Measurements from ENCODE around the gene RPP25L. TPM values are rescaled to one million over a fixed set of nuclear protein-coding genes. Genes with fewer than 3 reads are reported as not detected.

Gene RPP25L
- total RNA-seq, 1 donor from 2014 or later = 17.5 TPM

GRCh38 chr9:34606905-34607304, 5.0 kb downstream of the RPP25L start:
- peaks cover 3% of the 10 kb centered on the region for H3K27me3 Mint-ChIP-seq
- ChIA-PET CTCF (interaction anchor here (1.0 to 1.2 kb wide), 2 partner anchors 23 to 275 kb away, joined by 3 read pairs; no protein-coding TSS in a partner anchor), POLR2A (no interaction called here)
- no peak for TF ChIP-seq CTCF (IDR thresholded peaks at IDR 0.05)
- H3K4me3 Mint-ChIP-seq = no peak overlapping the region
- no peak for DNase-seq
- peaks cover 3% of the 10 kb centered on the region for H3K36me3 Mint-ChIP-seq (ENCODE audit: low read depth)
- H3K9me3 Mint-ChIP-seq = no peaks in the 10 kb centered on the region
- H3K27ac Mint-ChIP-seq = no peak overlapping the region
- intact Hi-C loops (cut with micrococcal nuclease) = no loop called here
- no peak for ATAC-seq (ENCODE audit: low read depth)
- H3K4me1 Mint-ChIP-seq = peaks cover 11% of the 10 kb centered on the region

- no peak for ATAC-seq (ENCODE audit: low read depth)
- H3K4me1 Mint-ChIP-seq = peaks cover 6% of the 10 kb centered on the region
- intact Hi-C loops (cut with micrococcal nuclease) = no loop called here
- no peaks in the 10 kb centered on the region for H3K9me3 Mint-ChIP-seq
- DNase-seq = no peak
- H3K27ac Mint-ChIP-seq = no peak overlapping the region
- no peak overlapping the region for H3K4me3 Mint-ChIP-seq
- peaks cover 3% of the 10 kb centered on the region for H3K27me3 Mint-ChIP-seq
- ChIA-PET CTCF (interaction anchor here (2.0 to 3.0 kb wide), 2 partner anchors 14 to 58 kb away, joined by 10 to 12 read pairs; no protein-coding TSS in a partner anchor), POLR2A (no interaction called here)
- no peaks in the 10 kb centered on the region for H3K36me3 Mint-ChIP-seq (ENCODE audit: low read depth)
- TF ChIP-seq CTCF (IDR thresholded peaks at IDR 0.05) = no peak
These were observed 5.7 kb downstream of the RPP25L start for GRCh38 chr9:34606190-34606589.

- Mint-ChIP-seq H3K4me1 (no peaks in the 10 kb centered on the region), H3K4me3 (no peak overlapping the region), H3K27me3 (peaks cover 9% of the 10 kb centered on the region), H3K9me3 (no peaks in the 10 kb centered on the region), H3K36me3 (ENCODE audit: low read depth) (no peaks in the 10 kb centered on the region), H3K27ac (no peak overlapping the region)
- DNase-seq (peak; percentile 75), ATAC-seq (ENCODE audit: low read depth) (peak; percentile 97)
- intact Hi-C loops (cut with micrococcal nuclease) = loop anchor here (1.0 to 5.0 kb wide), 7 partner anchors 55 to 986 kb away; no protein-coding TSS in a partner anchor
- ChIA-PET CTCF (interaction anchor here (0.6 to 3.0 kb wide), 22 partner anchors 8 to 1129 kb away, joined by 3 to 18 read pairs (median 4); partner anchors contain the start of genes DCTN3, DNAI1, ENHO and FAM219A), POLR2A (interaction anchor here (1.0 kb wide), 1 partner anchor 8 kb away, joined by 3 read pairs; the partner anchor contains the start of gene RPP25L)
- TF ChIP-seq CTCF (IDR thresholded peaks at IDR 0.05) = peak; percentile 52
These were observed 8.2 kb downstream of the RPP25L start for GRCh38 chr9:34603610-34604231.

- H3K27me3 Mint-ChIP-seq = peaks cover 12% of the 10 kb centered on the region
- ATAC-seq (ENCODE audit: low read depth) (no peak), DNase-seq (no peak)
- H3K4me1 Mint-ChIP-seq = no peaks in the 10 kb centered on the region
- H3K4me3 Mint-ChIP-seq = no peak overlapping the region
- H3K36me3 Mint-ChIP-seq (ENCODE audit: low read depth) = no peaks in the 10 kb centered on the region
- intact Hi-C loops (cut with micrococcal nuclease) = loop anchor here (2.0 to 5.0 kb wide), 2 partner anchors 345 to 985 kb away; no protein-coding TSS in a partner anchor
- H3K27ac Mint-ChIP-seq = peak overlapping the region; percentile 16
- no peaks in the 10 kb centered on the region for H3K9me3 Mint-ChIP-seq
- no peak for TF ChIP-seq CTCF (IDR thresholded peaks at IDR 0.05)
- ChIA-PET POLR2A (no interaction called here), CTCF (interaction anchor here (1.0 to 2.1 kb wide), 4 partner anchors 11 to 198 kb away, joined by 3 to 18 read pairs (median 9); no protein-coding TSS in a partner anchor)
These were observed 9.8 kb downstream of the RPP25L start for GRCh38 chr9:34601937-34602573.

- H3K27ac Mint-ChIP-seq = no peak overlapping the region
- ATAC-seq (ENCODE audit: low read depth) (no peak), DNase-seq (no peak)
- no peaks in the 10 kb centered on the region for H3K4me1 Mint-ChIP-seq
- intact Hi-C loops (cut with micrococcal nuclease) = loop anchor here (5.0 kb wide), 1 partner anchor 984 kb away; no protein-coding TSS in a partner anchor
- POLR2A ChIA-PET = no interaction called here
- H3K27me3 Mint-ChIP-seq = peaks cover 21% of the 10 kb centered on the region
- H3K36me3 Mint-ChIP-seq (ENCODE audit: low read depth) = no peaks in the 10 kb centered on the region
- no peak overlapping the region for H3K4me3 Mint-ChIP-seq
- no peaks in the 10 kb centered on the region for H3K9me3 Mint-ChIP-seq
- no peak for TF ChIP-seq CTCF (IDR thresholded peaks at IDR 0.05)
- CTCF ChIA-PET = interaction anchor here (0.9 to 1.1 kb wide), 2 partner anchors 33 to 222 kb away, joined by 3 to 4 read pairs; no protein-coding TSS in a partner anchor
These were observed 11.0 kb downstream of the RPP25L start for GRCh38 chr9:34600908-34601307.
